ENCODE measurements around the gene INO80D.
A peak's percentile ranks its signal among the peaks of the same experiment; 100 is the strongest.
"Not testable (repeated sequence)": the region's sequence is repeated elsewhere in the genome, so short reads cannot be mapped to it uniquely, and the experiment has no call there.

The INO80D gene

GRCh38 chr2:206098872-206099271, 12.9 kb upstream of the INO80D start:
- not testable (repeated sequence) for H3K27ac ChIP-seq (ENCODE audit: low read depth, low read length, severe bottlenecking); H3K9me3 ChIP-seq (ENCODE audit: control insufficient read depth, low read length); H3K4me3 ChIP-seq (ENCODE audit: extremely low read depth, insufficient read depth, low read length, poor library complexity, severe bottlenecking); H3K36me3 ChIP-seq (ENCODE audit: control insufficient read depth, insufficient read depth, low read length); H3K4me1 ChIP-seq (ENCODE audit: control insufficient read depth, insufficient read depth, low read length, poor library complexity, severe bottlenecking)
- 91 to 97% methylated on average over 17 to 19 of the region's 19 CpGs for WGBS, 2 experiments (ENCODE audit: insufficient coverage in 2 of 2)

- 89 to 100% methylated on average over 4 to 8 of the region's 9 CpGs for WGBS, 2 experiments (ENCODE audit: insufficient coverage in 2 of 2)
- H3K4me1 ChIP-seq (ENCODE audit: control insufficient read depth, insufficient read depth, low read length, poor library complexity, severe bottlenecking), result peaks cover 8% of the 10 kb centered on the region
Measured at GRCh38 chr2:206098471-206098870, 12.5 kb upstream of the INO80D start.

GRCh38 chr2:206096876-206097275, 10.9 kb upstream of the INO80D start:
- H3K36me3 ChIP-seq (ENCODE audit: control insufficient read depth, insufficient read depth, low read length), result no peaks in the 10 kb centered on the region
- H3K4me1 ChIP-seq (ENCODE audit: control insufficient read depth, insufficient read depth, low read length, poor library complexity, severe bottlenecking), result peaks cover 8% of the 10 kb centered on the region
- WGBS, 2 experiments (ENCODE audit: insufficient coverage in 2 of 2), result 100% methylated on average over 2 of the region's 2 CpGs; no CpG with 5 or more reads in 1 of the 2 experiments
- no peaks in the 10 kb centered on the region for H3K9me3 ChIP-seq (ENCODE audit: control insufficient read depth, low read length)
- no peak overlapping the region for H3K27ac ChIP-seq (ENCODE audit: low read depth, low read length, severe bottlenecking)
- no peak overlapping the region for H3K4me3 ChIP-seq (ENCODE audit: extremely low read depth, insufficient read depth, low read length, poor library complexity, severe bottlenecking)

More at GRCh38 chr2:206098471-206098870, 12.5 kb upstream of the INO80D start:
- H3K27ac ChIP-seq (ENCODE audit: low read depth, low read length, severe bottlenecking), result no peak overlapping the region
- H3K4me3 ChIP-seq (ENCODE audit: extremely low read depth, insufficient read depth, low read length, poor library complexity, severe bottlenecking), result no peak overlapping the region
- H3K36me3 ChIP-seq (ENCODE audit: control insufficient read depth, insufficient read depth, low read length), result no peaks in the 10 kb centered on the region
- H3K9me3 ChIP-seq (ENCODE audit: control insufficient read depth, low read length), result no peaks in the 10 kb centered on the region

GRCh38 chr2:206095536-206096332, 9.8 kb upstream of the INO80D start:
- Histone ChIP-seq H3K4me1 (ENCODE audit: control insufficient read depth, insufficient read depth, low read length, poor library complexity, severe bottlenecking) (peaks cover 8% of the 10 kb centered on the region), H3K36me3 (ENCODE audit: control insufficient read depth, insufficient read depth, low read length) (peaks cover 2% of the 10 kb centered on the region), H3K27ac (ENCODE audit: low read depth, low read length, severe bottlenecking) (no peak overlapping the region), H3K4me3 (ENCODE audit: extremely low read depth, insufficient read depth, low read length, poor library complexity, severe bottlenecking) (no peak overlapping the region), H3K9me3 (ENCODE audit: control insufficient read depth, low read length) (no peaks in the 10 kb centered on the region)
- 100% methylated on average over 1 to 3 of the region's 3 CpGs for WGBS, 2 experiments (ENCODE audit: insufficient coverage in 2 of 2)

GRCh38 chr2:206092297-206092696, 6.3 kb upstream of the INO80D start:
- H3K4me3 ChIP-seq (ENCODE audit: extremely low read depth, insufficient read depth, low read length, poor library complexity, severe bottlenecking), result no peak overlapping the region
- 100% methylated on average over 1 of the region's 2 CpGs; no CpG with 5 or more reads in 1 of the 2 experiments for WGBS, 2 experiments (ENCODE audit: insufficient coverage in 2 of 2)
- no peak overlapping the region for H3K27ac ChIP-seq (ENCODE audit: low read depth, low read length, severe bottlenecking)
- peaks cover 10% of the 10 kb centered on the region for H3K36me3 ChIP-seq (ENCODE audit: control insufficient read depth, insufficient read depth, low read length)
- H3K4me1 ChIP-seq (ENCODE audit: control insufficient read depth, insufficient read depth, low read length, poor library complexity, severe bottlenecking), result peaks cover 8% of the 10 kb centered on the region
- H3K9me3 ChIP-seq (ENCODE audit: control insufficient read depth, low read length), result peaks cover 3% of the 10 kb centered on the region

- H3K4me1 ChIP-seq (ENCODE audit: control insufficient read depth, insufficient read depth, low read length, poor library complexity, severe bottlenecking), result peaks cover 8% of the 10 kb centered on the region
- peaks cover 10% of the 10 kb centered on the region for H3K36me3 ChIP-seq (ENCODE audit: control insufficient read depth, insufficient read depth, low read length)
- H3K4me3 ChIP-seq (ENCODE audit: extremely low read depth, insufficient read depth, low read length, poor library complexity, severe bottlenecking), result no peak overlapping the region
- peaks cover 3% of the 10 kb centered on the region for H3K9me3 ChIP-seq (ENCODE audit: control insufficient read depth, low read length)
- H3K27ac ChIP-seq (ENCODE audit: low read depth, low read length, severe bottlenecking), result no peak overlapping the region
Measured at GRCh38 chr2:206088248-206088647, 2.3 kb upstream of the INO80D start.

GRCh38 chr2:206086716-206087350, 859 bp upstream of the INO80D start:
- WGBS, 2 experiments (ENCODE audit: insufficient coverage in 2 of 2), result 11 to 27% methylated on average over 2 to 3 of the region's 4 CpGs
- Histone ChIP-seq H3K4me3 (ENCODE audit: extremely low read depth, insufficient read depth, low read length, poor library complexity, severe bottlenecking) (peak overlapping the region; percentile 78), H3K4me1 (ENCODE audit: control insufficient read depth, insufficient read depth, low read length, poor library complexity, severe bottlenecking) (peaks cover 8% of the 10 kb centered on the region), H3K27ac (ENCODE audit: low read depth, low read length, severe bottlenecking) (peak overlapping the region; percentile 32), H3K36me3 (ENCODE audit: control insufficient read depth, insufficient read depth, low read length) (peaks cover 10% of the 10 kb centered on the region), H3K9me3 (ENCODE audit: control insufficient read depth, low read length) (peaks cover 3% of the 10 kb centered on the region)

- Histone ChIP-seq H3K4me1 (ENCODE audit: control insufficient read depth, insufficient read depth, low read length, poor library complexity, severe bottlenecking) (peaks cover 8% of the 10 kb centered on the region), H3K36me3 (ENCODE audit: control insufficient read depth, insufficient read depth, low read length) (peaks cover 2% of the 10 kb centered on the region), H3K9me3 (ENCODE audit: control insufficient read depth, low read length) (peaks cover 3% of the 10 kb centered on the region), H3K27ac (ENCODE audit: low read depth, low read length, severe bottlenecking) (peak overlapping the region; percentile 96), H3K4me3 (ENCODE audit: extremely low read depth, insufficient read depth, low read length, poor library complexity, severe bottlenecking) (peak overlapping the region; percentile 78)
- 0% methylated on average over 30 to 52 of the region's 88 CpGs for whole genome bisulfite sequencing, 2 experiments (ENCODE audit: insufficient coverage in 2 of 2)
Measured at GRCh38 chr2:206084870-206085741, 868 bp downstream of the INO80D start.

- no peaks in the 10 kb centered on the region for H3K36me3 ChIP-seq (ENCODE audit: control insufficient read depth, insufficient read depth, low read length)
- H3K4me1 ChIP-seq (ENCODE audit: control insufficient read depth, insufficient read depth, low read length, poor library complexity, severe bottlenecking), result peaks cover 8% of the 10 kb centered on the region
- peak overlapping the region; percentile 96 for H3K27ac ChIP-seq (ENCODE audit: low read depth, low read length, severe bottlenecking)
- peak overlapping the region; percentile 78 for H3K4me3 ChIP-seq (ENCODE audit: extremely low read depth, insufficient read depth, low read length, poor library complexity, severe bottlenecking)
- 0 to 4% methylated on average over 4 of the region's 10 CpGs for WGBS, 2 experiments (ENCODE audit: insufficient coverage in 2 of 2)
- H3K9me3 ChIP-seq (ENCODE audit: control insufficient read depth, low read length), result peaks cover 3% of the 10 kb centered on the region
Measured at GRCh38 chr2:206084439-206084869, 1.5 kb downstream of the INO80D start.

- Histone ChIP-seq H3K4me1 (ENCODE audit: control insufficient read depth, insufficient read depth, low read length, poor library complexity, severe bottlenecking) (peaks cover 8% of the 10 kb centered on the region), H3K27ac (ENCODE audit: low read depth, low read length, severe bottlenecking) (peak overlapping the region; percentile 96), H3K4me3 (ENCODE audit: extremely low read depth, insufficient read depth, low read length, poor library complexity, severe bottlenecking) (peak overlapping the region; percentile 78), H3K36me3 (ENCODE audit: control insufficient read depth, insufficient read depth, low read length) (no peaks in the 10 kb centered on the region), H3K9me3 (ENCODE audit: control insufficient read depth, low read length) (peaks cover 3% of the 10 kb centered on the region)
- 8 to 14% methylated on average over 5 of the region's 14 CpGs for WGBS, 2 experiments (ENCODE audit: insufficient coverage in 2 of 2)
Measured at GRCh38 chr2:206083602-206084438, 2.2 kb downstream of the INO80D start.
